ENCODE measurements around the gene ANKS3. TPM values are rescaled to one million over a fixed set of nuclear protein-coding genes. Genes with fewer than 3 reads are reported as not detected.
A peak's percentile ranks its signal among the peaks of the same experiment; 100 is the strongest.
"Not testable (repeated sequence)": the region's sequence is repeated elsewhere in the genome, so short reads cannot be mapped to it uniquely, and the experiment has no call there.

Gene ANKS3
- total RNA-seq, 3 donors from 2014 or later = 18.2 to 32.3 (median 21.3) TPM

GRCh38 chr16:4652561-4652960 lies 81.5 kb downstream of the ANKS3 start:
- Histone ChIP-seq H3K4me1 (ENCODE audit: low read depth) (peaks cover 8% of the 10 kb centered on the region), H3K36me3 (ENCODE audit: low read depth) (peaks cover 9% of the 10 kb centered on the region), H3K9me3 (no peaks in the 10 kb centered on the region), H3K4me3 (no peak overlapping the region)
- intact Hi-C loops (cut with DNase I, micrococcal nuclease) = no loop called here
- no peak for DNase-seq
- no peak for TF ChIP-seq CTCF (IDR thresholded peaks at IDR 0.05)
- no peak for ATAC-seq

DNA sequence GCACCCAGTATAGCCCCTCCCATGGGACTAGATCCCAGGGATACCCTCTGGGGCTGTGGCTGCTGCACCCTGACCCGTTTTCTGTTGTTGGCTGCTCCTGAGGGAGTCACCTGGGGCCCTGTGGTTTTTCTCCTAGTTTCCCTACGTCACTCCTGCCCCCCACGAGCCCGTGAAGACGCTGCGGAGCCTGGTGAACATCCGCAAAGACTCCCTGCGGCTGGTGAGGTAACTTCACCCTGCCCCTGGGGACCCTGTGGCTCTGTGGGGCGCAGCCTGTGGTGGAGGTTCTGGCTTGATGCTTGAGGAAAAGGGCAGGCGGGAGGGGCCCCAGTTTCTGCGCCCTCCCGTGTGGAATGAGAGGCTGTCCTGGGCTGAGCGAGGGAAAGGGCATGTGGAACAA lies 82.2 kb downstream of the ANKS3 start:
- H3K36me3 ChIP-seq (ENCODE audit: low read depth) = peaks cover 4% of the 10 kb centered on the region
- ATAC-seq = no peak

GRCh38 chr16:4650443-4651074 lies 83.5 kb downstream of the ANKS3 start:
- TF ChIP-seq CTCF (IDR thresholded peaks at IDR 0.05) = peak; percentile 82
- H3K4me3 ChIP-seq; H3K36me3 ChIP-seq (ENCODE audit: low read depth); H3K4me1 ChIP-seq (ENCODE audit: low read depth); intact Hi-C loops (cut with DNase I, micrococcal nuclease); H3K9me3 ChIP-seq: not testable (repeated sequence)
- ATAC-seq = peak; percentile 73
- peak in 2 of 3 donors; percentile 82 to 84 for DNase-seq

More for the DNA sequence above, 82.2 kb downstream of the ANKS3 start:
- Histone ChIP-seq H3K4me1 (ENCODE audit: low read depth) (peaks cover 8% of the 10 kb centered on the region), H3K4me3 (no peak overlapping the region), H3K9me3 (no peaks in the 10 kb centered on the region)
- no peak for TF ChIP-seq CTCF (IDR thresholded peaks at IDR 0.05)
- no peak for DNase-seq
- intact Hi-C loops (cut with DNase I, micrococcal nuclease) = no loop called here

GRCh38 chr16:4649744-4650442 lies 84.2 kb downstream of the ANKS3 start:
- Histone ChIP-seq H3K9me3 (no peaks in the 10 kb centered on the region), H3K4me1 (ENCODE audit: low read depth) (peaks cover 7% of the 10 kb centered on the region), H3K36me3 (ENCODE audit: low read depth) (no peaks in the 10 kb centered on the region), H3K4me3 (no peak overlapping the region)
- DNase-seq = no peak
- no peak for TF ChIP-seq CTCF (IDR thresholded peaks at IDR 0.05)
- ATAC-seq = no peak
- intact Hi-C loops (cut with DNase I, micrococcal nuclease) = no loop called here

- TF ChIP-seq CTCF (IDR thresholded peaks at IDR 0.05) = no peak
- H3K4me1 ChIP-seq (ENCODE audit: low read depth) = no peaks in the 10 kb centered on the region
- no peak for DNase-seq
- no peaks in the 10 kb centered on the region for H3K36me3 ChIP-seq (ENCODE audit: low read depth)
- no peak for ATAC-seq
- no peaks in the 10 kb centered on the region for H3K9me3 ChIP-seq
- no peak overlapping the region for H3K4me3 ChIP-seq
- intact Hi-C loops (cut with DNase I, micrococcal nuclease) = no loop called here
Measured at GRCh38 chr16:4648917-4649316, 85.2 kb downstream of the ANKS3 start.
